SU-DHL-6 (cell line): ENCODE measurements around the gene ATOH8.

Experiments used
- EZH2phosphoT487 ChIP-seq: fragments of 200-600 bp; sonication (generic), shearing (Covaris generic); conservative IDR thresholded peaks from 2 replicates; pipeline ENCODE4 v1.6.1; 2018; ENCODE audit warnings: mild to moderate bottlenecking, antibody characterized with exemption, low read length, moderate library complexity, mixed read lengths
- TF ChIP-seq, protein P1 (sequence below): fragments of 200-600 bp; sonication (generic); IDR thresholded peaks from one replicate; pipeline ENCODE4 v1.5.1; 2017; ENCODE audit warnings: antibody characterized with exemption, mild to moderate bottlenecking, low read length, moderate library complexity; ENCODE audit not compliant: insufficient read depth, poor library complexity, severe bottlenecking

DNA sequence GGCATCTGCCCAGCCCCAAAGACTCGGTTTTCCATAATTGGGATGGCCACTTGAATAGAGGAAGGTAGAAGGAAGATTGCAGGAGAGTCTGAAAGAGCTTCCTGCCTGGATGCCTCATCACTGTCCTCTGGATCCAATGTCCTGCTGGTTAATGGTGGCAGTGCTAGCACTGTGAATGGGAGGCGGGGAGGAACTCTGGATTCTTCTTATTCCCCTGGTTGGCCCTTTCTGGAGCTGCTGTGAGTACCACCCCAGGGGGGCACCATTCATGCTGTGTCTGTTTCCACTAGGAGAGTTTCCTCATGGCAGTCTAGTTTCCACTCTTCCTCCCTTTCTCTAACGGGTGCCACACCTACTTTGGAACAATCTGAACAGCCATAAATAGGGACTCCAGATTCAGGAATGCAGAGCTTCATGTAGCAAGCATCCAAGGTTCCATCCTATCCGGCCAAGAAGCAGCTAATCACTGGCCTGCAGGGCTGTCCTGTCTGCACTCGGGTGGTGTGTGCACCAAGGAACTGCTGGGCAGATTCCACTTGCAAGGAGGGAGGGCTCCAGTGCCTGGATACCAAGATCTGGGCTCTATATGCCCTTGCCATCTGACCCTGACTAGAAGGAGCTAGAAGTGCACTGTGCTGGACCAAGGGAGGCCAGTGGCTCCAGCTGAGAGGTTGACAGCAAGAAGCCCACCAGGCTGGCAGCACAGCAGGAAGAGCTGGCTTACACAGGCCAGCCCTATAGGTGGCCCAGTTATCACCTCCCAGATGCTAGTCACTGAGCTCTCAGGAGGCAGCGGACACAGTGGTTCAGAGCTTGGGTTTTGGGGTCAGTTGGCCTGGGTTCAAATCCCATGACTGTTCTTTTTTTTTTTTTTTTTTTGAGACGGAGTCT is 4.6 kb upstream of the ATOH8 start:
- TF ChIP-seq, protein P1, sequence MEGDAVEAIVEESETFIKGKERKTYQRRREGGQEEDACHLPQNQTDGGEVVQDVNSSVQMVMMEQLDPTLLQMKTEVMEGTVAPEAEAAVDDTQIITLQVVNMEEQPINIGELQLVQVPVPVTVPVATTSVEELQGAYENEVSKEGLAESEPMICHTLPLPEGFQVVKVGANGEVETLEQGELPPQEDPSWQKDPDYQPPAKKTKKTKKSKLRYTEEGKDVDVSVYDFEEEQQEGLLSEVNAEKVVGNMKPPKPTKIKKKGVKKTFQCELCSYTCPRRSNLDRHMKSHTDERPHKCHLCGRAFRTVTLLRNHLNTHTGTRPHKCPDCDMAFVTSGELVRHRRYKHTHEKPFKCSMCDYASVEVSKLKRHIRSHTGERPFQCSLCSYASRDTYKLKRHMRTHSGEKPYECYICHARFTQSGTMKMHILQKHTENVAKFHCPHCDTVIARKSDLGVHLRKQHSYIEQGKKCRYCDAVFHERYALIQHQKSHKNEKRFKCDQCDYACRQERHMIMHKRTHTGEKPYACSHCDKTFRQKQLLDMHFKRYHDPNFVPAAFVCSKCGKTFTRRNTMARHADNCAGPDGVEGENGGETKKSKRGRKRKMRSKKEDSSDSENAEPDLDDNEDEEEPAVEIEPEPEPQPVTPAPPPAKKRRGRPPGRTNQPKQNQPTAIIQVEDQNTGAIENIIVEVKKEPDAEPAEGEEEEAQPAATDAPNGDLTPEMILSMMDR, result no peak
- no peak for TF ChIP-seq EZH2phosphoT487
